ENCODE results near the gene SCRN2. TPM values are rescaled to one million over a fixed set of nuclear protein-coding genes. Genes with fewer than 3 reads are reported as not detected.

Gene SCRN2
- total and polyA plus RNA-seq, 2 donors (not counting 3 experiments of a cell fraction or from before 2014, with no cell fraction given) = 31.7 to 48.9 TPM

GRCh38 chr17:47810901-47811635 lies 30.0 kb downstream of the SCRN2 start:
- Histone ChIP-seq H3K27me3 (ENCODE audit: control insufficient read depth in 2 of 2, insufficient read depth in 2 of 2, low read length in 2 of 2) (no peaks in the 10 kb centered on the region), H3K9me3 (replicated peaks; ENCODE audit: control insufficient read depth, insufficient read depth, low read length) (no peaks in the 10 kb centered on the region), H3K79me2 (ENCODE audit: control insufficient read depth, insufficient read depth, low read length) (no peaks in the 10 kb centered on the region), H3K4me1 (ENCODE audit: control insufficient read depth, extremely low read depth, insufficient read depth, low read length) (peaks cover 9% of the 10 kb centered on the region), H4K20me1 (replicated peaks; ENCODE audit: control insufficient read depth, extremely low read depth, insufficient read depth, low read length) (no peaks in the 10 kb centered on the region), H3K36me3 (ENCODE audit: control insufficient read depth in 2 of 2, extremely low read depth in 1 of 2, insufficient read depth in 2 of 2, low read length in 2 of 2) (peaks cover 3 to 58% of the 10 kb centered on the region in 2 experiments), H3K27ac (ENCODE audit: insufficient read depth, low read depth, low read length) (peak overlapping the region; percentile 54), H2AFZ (ENCODE audit: low read depth, low read length) (no peak overlapping the region), H3K9me1 (replicated peaks; ENCODE audit: control insufficient read depth, extremely low read depth, insufficient read depth, low read length) (no peaks in the 10 kb centered on the region), H3K4me2 (ENCODE audit: insufficient read depth, low read length) (no peak overlapping the region), H3K4me3 (replicated peaks in 1 of 3; ENCODE audit: insufficient read depth in 1 of 3, low read depth in 1 of 3, low read length in 3 of 3) (no peak overlapping the region), H3K9ac (replicated peaks; ENCODE audit: extremely low read depth, insufficient read depth, low read length) (no peak overlapping the region)
- no peak for FAIRE-seq
- ChIA-PET POLR2A (no interaction called here), CTCF (interaction anchor here (1.4 kb wide), 1 partner anchor 10 kb away, joined by 5 read pairs; no protein-coding TSS in a partner anchor)
- no peak for DNase-seq (ENCODE audit: low read depth, low spot score)
- dilution Hi-C loops (cut with MboI; ENCODE audit: extremely low pct_ligation_motif_present, low sequenced_read_pairs) (no loop called here), intact Hi-C loops (cut with micrococcal nuclease) (no loop called here)
- BruUV-seq (replicated peaks) = no TSS peak
- TF ChIP-seq POLR2A (IDR thresholded peaks at IDR 0.05; ENCODE audit: low read depth, low read length) (no peak), FOS (IDR thresholded peaks at IDR 0.05; ENCODE audit: borderline replicate concordance, insufficient read depth, low read length) (no peak), EZH2 (IDR thresholded peaks at IDR 0.05; ENCODE audit: borderline replicate concordance, low read depth, low read length, severe bottlenecking) (no peak), CTCF (IDR thresholded peaks at IDR 0.05; ENCODE audit: extremely low read depth in 1 of 2, insufficient read depth in 1 of 2, low read depth in 1 of 2, low read length in 2 of 2) (no peak), MAX (IDR thresholded peaks at IDR 0.05; ENCODE audit: insufficient read depth, insufficient read length) (no peak), MYC (IDR thresholded peaks at IDR 0.05; ENCODE audit: low read depth, low read length) (no peak), GATA2 (IDR thresholded peaks at IDR 0.05; ENCODE audit: insufficient read depth, insufficient read length, low read depth, low read length) (no peak), JUN (IDR thresholded peaks at IDR 0.05; ENCODE audit: borderline replicate concordance, insufficient read depth, insufficient read length, low read depth) (no peak), POLR2AphosphoS5 (IDR thresholded peaks at IDR 0.05; ENCODE audit: insufficient read depth, low read depth, low read length) (no peak)

Measured in endothelial cell of umbilical vein (primary cell).